GM19324 (cell line): ENCODE measurements around the gene SMIM35.

Experiments used
- ATAC-seq: cut with Tn5 transposase; IDR thresholded peaks from one replicate; pipeline ENCODE4 v1.9.1; 2021; ENCODE audit warnings: mild to moderate bottlenecking, moderate library complexity; ENCODE audit not compliant: unreplicated experiment, low FRiP score

Gene SMIM35

GRCh38 chr11:118111019-118111743 is 24.4 kb upstream of the SMIM35 start:
- ATAC-seq, result no peak

DNA sequence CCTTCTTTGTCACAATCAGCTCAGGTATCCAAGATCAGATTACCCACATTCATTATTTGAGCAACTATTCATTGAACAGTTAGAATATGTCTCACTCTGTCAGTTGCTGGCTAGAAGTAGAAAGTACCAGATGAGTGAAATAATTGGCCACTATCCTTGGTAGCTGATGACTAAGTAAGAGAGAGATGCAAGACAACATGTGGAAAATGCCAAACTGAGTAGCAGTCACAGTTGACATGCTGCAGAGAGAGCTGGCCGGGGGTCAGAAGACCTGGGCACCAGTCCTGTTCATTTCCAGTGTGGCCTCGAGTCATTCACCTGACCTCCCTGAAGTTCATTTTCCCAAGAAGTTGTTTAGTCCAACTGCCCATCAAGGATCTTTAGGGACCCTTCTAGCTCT is 22.5 kb upstream of the SMIM35 start:
- no peak for ATAC-seq

DNA sequence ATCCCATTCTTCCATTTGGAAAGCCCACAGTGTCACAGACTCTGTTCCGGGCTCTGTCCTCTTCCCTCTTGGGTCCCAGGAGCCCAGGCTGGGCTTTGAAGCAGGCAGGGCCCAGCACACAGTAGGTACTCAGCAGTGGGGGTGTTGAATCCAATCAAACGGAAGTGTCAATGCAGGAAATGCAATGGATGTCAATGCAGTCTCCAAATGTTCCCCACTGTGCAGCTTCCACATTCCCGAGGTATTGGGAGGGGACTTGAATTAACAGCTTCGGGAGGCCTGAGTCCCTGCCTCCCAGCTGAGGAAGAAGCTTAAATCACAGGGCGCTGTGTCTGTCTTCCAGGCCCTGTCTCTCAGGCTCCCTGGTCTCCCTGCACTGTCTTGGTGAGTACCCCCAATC is 21.8 kb upstream of the SMIM35 start:
- ATAC-seq, result no peak

GRCh38 chr11:118106789-118107335 is 20.1 kb upstream of the SMIM35 start:
- ATAC-seq, result no peak

- ATAC-seq, result no peak
These were observed 19.0 kb upstream of the SMIM35 start for GRCh38 chr11:118105657-118106305.

DNA sequence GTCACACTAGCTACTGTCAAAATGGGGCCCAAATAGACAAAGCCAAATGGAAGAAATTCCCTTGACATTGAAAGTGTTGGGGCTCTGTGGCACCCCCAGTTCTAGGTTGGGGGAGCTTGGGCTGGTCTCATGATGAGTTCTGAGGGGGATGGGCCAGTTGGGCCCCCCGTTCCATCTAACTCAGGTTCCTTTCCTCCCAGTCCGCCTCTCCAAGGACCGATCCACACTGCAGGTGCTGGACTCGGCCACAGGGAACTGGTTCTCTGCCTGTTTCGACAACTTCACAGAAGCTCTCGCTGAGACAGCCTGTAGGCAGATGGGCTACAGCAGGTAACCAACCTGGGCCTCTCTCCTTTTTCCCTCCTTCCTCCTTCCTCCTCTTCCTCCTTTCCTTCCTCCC is 17.7 kb upstream of the SMIM35 start:
- ATAC-seq, result no peak

DNA sequence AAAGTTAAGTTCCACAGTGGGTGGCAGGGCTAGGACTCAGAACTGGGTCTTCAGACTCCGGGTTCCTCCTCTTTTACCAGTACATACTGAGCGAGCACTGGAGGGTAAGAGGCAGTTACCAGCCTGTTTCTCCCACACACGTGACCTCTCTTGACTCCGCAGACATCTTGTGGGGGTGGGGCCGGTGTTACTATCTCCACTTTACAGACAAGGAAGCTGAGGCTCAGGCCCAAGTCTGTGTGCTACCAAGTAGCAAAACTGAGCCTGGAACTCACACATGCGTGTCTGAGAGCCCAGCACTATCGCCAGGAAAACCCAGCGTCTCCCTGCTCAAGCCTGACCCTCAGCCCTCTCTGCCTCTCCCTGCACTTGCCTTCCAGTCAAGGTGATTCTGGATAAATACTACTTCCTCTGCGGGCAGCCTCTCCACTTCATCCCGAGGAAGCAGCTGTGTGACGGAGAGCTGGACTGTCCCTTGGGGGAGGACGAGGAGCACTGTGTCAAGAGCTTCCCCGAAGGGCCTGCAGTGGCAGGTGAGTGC is 16.0 kb upstream of the SMIM35 start:
- ATAC-seq, result no peak

DNA sequence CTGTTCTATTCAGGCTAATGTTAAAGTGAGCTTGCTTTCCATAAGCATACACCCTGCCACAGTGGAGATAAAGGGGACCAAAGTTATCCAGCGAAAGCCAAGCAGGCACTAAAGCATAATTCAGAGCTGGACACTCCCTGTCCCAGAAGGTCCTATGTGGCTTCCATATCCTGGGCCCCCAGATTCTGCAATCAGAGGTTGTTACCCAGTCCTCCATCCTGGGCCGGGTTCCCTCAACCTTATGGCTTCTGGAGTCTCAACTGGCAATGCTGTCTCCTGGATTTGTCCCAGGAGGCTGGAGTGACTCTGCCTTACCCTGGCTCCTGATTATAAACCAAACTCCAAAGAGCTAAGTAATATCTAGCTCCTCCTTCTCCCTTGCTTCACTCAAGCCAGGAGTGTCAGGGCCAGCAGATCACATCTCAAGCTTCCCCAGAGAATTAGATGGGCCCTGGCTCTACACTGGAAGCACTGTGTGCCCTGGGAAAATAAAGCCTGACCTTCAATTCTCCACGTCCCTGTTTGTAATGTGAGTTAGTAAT is 14.0 kb upstream of the SMIM35 start:
- ATAC-seq, result no peak

GRCh38 chr11:118099838-118100556 is 13.2 kb upstream of the SMIM35 start:
- ATAC-seq, result no peak

- ATAC-seq, result no peak
These were observed 12.5 kb upstream of the SMIM35 start for GRCh38 chr11:118098996-118099837.

DNA sequence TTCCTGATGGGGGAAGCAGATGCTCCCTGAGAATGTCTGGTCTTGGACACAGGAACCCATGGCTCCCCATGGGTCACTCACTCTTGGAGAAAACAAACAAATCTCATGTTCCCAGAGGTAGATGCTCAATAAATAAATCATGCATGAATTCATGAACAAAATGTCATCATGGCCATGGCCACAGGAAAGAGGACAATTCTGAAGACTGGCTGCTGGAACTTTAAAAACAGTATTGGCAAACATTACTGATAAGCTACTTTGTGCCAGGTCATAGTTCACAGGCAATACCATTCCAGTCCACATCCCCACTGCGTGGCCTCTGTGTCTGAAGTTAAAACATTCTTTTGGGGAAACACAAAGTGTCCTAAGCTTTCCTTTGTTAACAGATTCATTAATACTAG is 9.2 kb upstream of the SMIM35 start:
- ATAC-seq, result no peak

DNA sequence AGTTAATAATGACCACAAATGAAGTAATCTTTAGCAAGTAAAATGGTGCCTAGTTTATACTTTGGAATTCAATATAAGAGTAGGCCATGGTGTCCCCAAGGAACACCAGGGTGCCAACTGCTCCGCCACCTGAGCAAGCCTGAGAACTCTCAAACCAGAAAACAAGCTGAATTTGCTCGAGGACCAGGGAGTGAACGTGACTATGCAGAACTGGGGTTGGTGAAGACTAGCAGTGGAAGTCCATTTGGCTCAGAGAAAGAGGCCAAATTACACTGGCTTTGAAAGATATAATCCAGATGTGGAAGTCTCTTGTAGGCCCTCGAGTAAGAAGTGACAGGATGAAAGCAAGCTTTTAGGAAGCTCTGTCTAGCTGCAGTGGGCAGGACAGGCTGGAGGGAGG is 8.7 kb upstream of the SMIM35 start:
- no peak for ATAC-seq

- ATAC-seq, result no peak
These were observed 6.3 kb upstream of the SMIM35 start for GRCh38 chr11:118092907-118093571.

- no peak for ATAC-seq
These were observed 4.9 kb upstream of the SMIM35 start for GRCh38 chr11:118091690-118092089.

GRCh38 chr11:118090545-118091162 is 3.9 kb upstream of the SMIM35 start:
- ATAC-seq, result no peak

GRCh38 chr11:118088531-118088930 is 1.8 kb upstream of the SMIM35 start:
- ATAC-seq, result no peak

GRCh38 chr11:118087931-118088330 is 1.2 kb upstream of the SMIM35 start:
- no peak for ATAC-seq

DNA sequence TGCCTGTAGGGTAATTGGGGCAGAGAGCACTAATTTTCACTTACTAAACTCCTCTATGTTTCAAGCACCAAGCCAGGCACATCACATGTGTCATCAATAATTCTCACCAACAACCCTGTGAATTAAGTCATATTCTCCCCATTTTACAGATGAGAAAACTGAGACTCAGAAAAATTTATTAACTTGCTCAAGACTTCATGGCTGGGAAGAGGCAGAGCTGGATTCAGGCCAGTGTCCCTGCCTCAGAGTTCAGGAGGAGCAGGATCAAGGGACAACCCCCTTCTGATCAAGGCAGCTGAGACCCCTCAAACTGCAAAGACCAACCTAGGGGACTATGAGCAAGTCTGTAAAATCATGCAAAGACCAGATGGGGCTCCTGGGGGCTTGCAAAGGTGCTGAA is 2.1 kb downstream of the SMIM35 start:
- no peak for ATAC-seq

- no peak for ATAC-seq
These were observed 2.5 kb downstream of the SMIM35 start for GRCh38 chr11:118084247-118084646.
